IPS-18a (cell line): ENCODE results near the gene NCK2.

Source experiments
- H3K27ac ChIP-seq: one replicate; pipeline ENCODE4 v1.5.1; 2013; ENCODE audit warnings: low read length
- H3K27me3 ChIP-seq: one replicate; pipeline ENCODE4 v1.6.1; 2013; ENCODE audit warnings: mild to moderate bottlenecking, low read length; ENCODE audit not compliant: control insufficient read depth, insufficient read depth
- H3K36me3 ChIP-seq: one replicate; pipeline ENCODE4 v1.6.1; 2013; ENCODE audit warnings: low read depth, low read length; ENCODE audit not compliant: control insufficient read depth
- H3K4me1 ChIP-seq: one replicate; pipeline ENCODE4 v1.6.1; 2013; ENCODE audit warnings: low read depth, low read length; ENCODE audit not compliant: control insufficient read depth
- H3K4me3 ChIP-seq: one replicate; pipeline ENCODE4 v1.5.1; 2013; ENCODE audit warnings: low read length
- H3K9ac ChIP-seq: one replicate; pipeline ENCODE4 v1.6.1; 2013; ENCODE audit warnings: mild to moderate bottlenecking, low read length, moderate library complexity
- H3K9me3 ChIP-seq: one replicate; pipeline ENCODE4 v1.6.1; 2013; ENCODE audit warnings: low read depth, low read length; ENCODE audit not compliant: control insufficient read depth

NCK2 gene

DNA sequence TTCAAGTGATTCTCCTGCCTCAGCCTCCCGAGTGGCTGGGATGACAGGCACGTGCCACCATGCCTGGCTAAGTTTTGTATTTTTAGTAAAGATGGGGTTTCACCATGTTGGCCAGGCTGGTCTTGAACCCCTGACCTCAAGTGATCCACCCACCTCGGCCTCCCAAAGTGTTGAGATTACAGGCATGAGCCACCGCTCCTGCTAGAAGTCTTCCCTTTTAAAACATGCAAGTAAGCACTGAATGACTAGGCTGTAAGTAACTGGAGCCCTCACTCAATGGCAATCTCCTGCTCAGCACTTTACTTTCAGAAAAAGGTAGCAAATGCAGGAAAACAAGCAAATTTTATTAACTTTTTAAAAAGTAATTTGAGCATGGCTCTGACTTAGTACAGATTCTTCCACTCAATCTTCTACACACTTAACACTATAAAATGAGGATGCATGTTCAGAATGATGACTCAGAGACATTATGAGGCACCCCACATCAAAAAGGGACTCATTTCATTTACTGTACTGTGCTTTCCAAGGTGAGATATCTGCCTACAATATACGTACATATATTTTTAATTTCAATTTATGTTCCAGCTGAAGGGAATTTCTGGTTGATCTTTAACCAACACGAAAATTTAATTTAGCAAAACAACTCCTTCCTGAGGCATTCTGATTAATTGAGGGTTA, 6.6 kb upstream of the NCK2 start:
- Histone ChIP-seq H3K4me1 (peaks cover 4% of the 10 kb centered on the region), H3K27ac (no peak overlapping the region), H3K9ac (no peak overlapping the region), H3K27me3 (peaks cover under 1% of the 10 kb centered on the region), H3K36me3 (no peaks in the 10 kb centered on the region), H3K9me3 (no peaks in the 10 kb centered on the region), H3K4me3 (no peak overlapping the region)

DNA sequence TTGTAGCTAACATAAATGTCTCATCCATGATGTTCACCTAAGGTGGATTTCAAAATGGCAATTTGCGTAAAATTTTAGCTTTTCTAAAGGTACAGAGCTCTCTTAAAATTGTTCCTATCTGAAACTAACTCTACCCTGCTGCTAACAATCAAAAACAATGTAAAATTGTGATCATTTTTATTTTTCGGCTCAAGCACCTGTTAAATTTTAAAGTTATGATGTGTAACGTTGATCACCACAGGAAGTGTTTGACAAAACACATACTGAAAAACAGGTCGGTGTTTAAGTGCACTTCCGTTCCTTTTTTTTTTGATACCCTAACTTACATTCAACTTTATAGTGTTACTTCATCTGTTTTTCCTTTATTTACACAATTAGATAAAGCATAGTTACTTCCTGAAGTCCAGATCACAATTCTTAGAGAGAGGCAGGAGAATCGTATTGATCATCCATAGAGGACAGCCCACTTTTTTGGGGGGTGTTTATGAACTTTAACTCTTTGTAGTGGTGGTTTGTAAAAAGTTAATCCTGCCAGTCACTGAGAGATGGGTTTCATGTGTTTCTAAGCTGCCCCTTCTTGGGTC, 6.0 kb upstream of the NCK2 start:
- H3K4me1 ChIP-seq, result peaks cover 8% of the 10 kb centered on the region

DNA sequence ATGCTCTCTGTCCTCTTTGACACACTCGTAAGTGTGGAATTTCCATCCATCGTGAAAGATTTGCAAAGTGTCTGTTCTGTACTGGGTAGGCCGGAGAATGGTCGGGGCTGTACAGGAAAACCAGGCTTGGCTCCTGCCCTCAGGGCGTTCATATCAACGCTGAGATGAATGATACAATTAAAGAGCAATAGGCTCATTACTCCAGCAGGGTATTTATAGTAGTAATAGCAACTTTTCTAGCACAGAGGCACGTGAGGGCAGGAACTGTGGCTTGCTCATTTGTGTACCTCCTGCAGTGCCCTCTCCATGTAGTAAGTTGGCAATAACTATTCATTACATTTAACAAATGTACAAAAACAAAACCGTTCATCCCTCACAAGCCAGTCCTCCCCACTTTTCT, 5.3 kb upstream of the NCK2 start:
- no peaks in the 10 kb centered on the region for H3K9me3 ChIP-seq
- H3K36me3 ChIP-seq, result no peaks in the 10 kb centered on the region
- peaks cover 10% of the 10 kb centered on the region for H3K27me3 ChIP-seq
- H3K27ac ChIP-seq, result no peak overlapping the region
- H3K4me3 ChIP-seq, result no peak overlapping the region
- H3K4me1 ChIP-seq, result peaks cover 12% of the 10 kb centered on the region
- no peak overlapping the region for H3K9ac ChIP-seq

More for the DNA sequence above, 6.0 kb upstream of the NCK2 start:
- H3K9me3 ChIP-seq, result no peaks in the 10 kb centered on the region
- H3K36me3 ChIP-seq, result no peaks in the 10 kb centered on the region
- no peak overlapping the region for H3K4me3 ChIP-seq
- no peak overlapping the region for H3K27ac ChIP-seq
- H3K9ac ChIP-seq, result no peak overlapping the region
- peaks cover 6% of the 10 kb centered on the region for H3K27me3 ChIP-seq

DNA sequence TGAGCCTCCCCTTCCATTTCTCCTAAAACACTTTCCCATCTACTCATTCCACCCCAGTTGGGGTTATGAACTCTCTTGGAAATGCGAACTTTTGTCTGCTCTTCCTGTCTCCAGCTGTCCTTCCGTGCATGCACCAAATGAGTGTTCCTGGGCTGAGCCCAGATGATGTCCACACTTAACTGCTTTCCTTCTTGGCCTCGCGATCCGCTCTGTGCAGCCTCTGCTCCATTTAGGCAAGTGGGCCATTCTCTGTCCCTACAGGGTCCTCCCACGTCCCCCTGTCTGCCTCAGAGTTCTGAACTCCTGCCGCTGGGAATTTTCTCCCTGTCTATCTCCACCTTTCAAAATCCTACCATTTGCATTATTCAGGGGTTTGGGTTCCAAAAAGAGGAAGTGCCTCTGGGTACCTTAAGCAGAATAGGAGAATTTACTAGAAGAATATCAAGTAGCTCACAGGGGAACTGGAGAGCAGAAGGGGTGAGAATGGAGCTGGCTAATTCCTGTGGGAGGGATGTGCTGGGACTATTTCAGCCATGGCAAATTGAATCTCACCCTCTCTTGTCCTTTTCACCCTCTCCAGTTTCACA, 4.7 kb upstream of the NCK2 start:
- no peak overlapping the region for H3K4me3 ChIP-seq
- H3K9me3 ChIP-seq, result no peaks in the 10 kb centered on the region
- no peak overlapping the region for H3K9ac ChIP-seq
- no peak overlapping the region for H3K27ac ChIP-seq
- H3K27me3 ChIP-seq, result peaks cover 10% of the 10 kb centered on the region
- H3K4me1 ChIP-seq, result peaks cover 12% of the 10 kb centered on the region
- H3K36me3 ChIP-seq, result no peaks in the 10 kb centered on the region

DNA sequence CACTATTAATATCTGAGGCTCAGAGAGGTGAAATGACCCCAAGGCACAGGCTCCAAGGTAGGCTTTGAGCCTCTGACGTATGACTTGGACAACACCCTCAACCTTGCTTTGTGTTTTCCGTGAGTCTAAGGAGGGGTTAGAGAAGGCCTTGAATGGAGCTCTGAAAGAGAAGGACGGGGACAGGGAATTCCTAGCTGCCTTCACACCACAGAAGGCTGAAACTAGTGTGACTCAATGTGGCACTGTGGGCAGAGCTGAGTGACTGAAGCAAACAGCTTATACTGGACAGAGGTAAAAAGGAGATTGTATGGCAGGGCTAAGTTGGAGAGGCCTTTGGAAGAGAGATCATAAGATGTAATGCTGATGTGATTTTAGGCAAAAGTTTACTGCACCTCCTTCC, 3.5 kb upstream of the NCK2 start:
- Histone ChIP-seq H3K36me3 (no peaks in the 10 kb centered on the region), H3K9ac (no peak overlapping the region), H3K9me3 (no peaks in the 10 kb centered on the region), H3K27me3 (peaks cover 10% of the 10 kb centered on the region), H3K4me3 (no peak overlapping the region), H3K4me1 (peaks cover 13% of the 10 kb centered on the region), H3K27ac (no peak overlapping the region)

DNA sequence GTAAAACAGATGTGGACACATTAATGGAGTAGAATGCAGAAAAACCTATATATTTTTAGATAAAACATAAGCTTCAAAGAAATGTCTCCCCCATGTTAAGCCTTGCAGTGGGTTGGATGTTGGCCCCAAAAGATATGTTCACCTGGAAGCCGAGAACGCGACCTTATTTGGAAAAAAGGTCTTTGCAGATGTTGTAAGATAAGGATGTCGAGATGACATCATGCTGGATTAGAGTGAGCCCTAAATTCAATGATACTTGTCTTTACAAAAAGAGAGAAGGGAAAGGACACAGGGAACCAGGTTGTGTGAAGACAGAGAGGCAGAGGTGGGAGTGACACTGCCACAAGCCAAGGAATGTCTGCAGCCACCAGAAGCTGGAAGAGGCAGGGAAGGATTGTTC, 3.1 kb upstream of the NCK2 start:
- Histone ChIP-seq H3K36me3 (no peaks in the 10 kb centered on the region), H3K4me3 (no peak overlapping the region), H3K27ac (no peak overlapping the region), H3K9ac (no peak overlapping the region), H3K4me1 (peaks cover 17% of the 10 kb centered on the region), H3K9me3 (no peaks in the 10 kb centered on the region), H3K27me3 (peaks cover 10% of the 10 kb centered on the region)

DNA sequence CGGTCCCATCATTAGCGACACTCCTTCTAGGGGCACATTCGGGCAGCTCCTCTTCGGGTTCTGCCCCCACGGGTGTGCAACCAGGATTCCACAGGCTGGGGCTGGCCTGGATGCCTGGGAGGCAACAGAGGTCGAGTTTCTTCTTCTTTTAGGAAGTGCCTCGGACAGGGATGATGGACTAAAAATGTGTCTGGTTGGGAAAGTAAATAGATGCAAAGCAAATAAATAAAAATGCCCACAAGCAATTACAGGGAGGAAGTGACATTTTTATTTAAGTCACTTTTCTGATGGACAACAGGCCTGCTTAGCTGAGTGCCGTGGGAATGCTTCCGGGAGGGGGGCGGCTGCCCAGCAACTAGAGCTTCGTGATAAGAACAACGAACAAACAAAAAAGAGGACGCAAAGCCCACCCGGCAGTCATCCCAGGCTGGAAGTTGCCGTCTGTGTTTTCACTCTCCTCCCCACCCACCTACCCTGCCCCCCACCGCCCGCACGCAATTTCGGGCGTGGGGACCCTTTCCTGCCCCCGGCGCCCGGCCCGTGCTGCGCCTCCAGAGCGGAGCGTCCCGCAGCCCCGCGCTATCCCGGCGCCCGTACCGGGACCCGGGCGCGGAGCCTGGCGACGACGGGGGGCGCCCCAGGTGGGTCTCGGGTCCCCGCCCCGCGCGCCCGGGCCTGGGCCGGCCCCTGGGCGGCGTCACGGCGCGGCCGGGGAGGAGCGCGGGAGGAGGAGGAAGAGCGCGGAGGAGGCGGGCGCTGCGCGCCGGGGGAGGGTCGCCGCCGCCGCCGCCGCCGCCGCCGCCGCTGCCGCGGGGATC, 412 bp upstream of the NCK2 start:
- Histone ChIP-seq H3K4me1 (peaks cover 28% of the 10 kb centered on the region), H3K27ac (no peak overlapping the region), H3K9me3 (no peaks in the 10 kb centered on the region), H3K9ac (peak overlapping the region; percentile 26), H3K27me3 (peaks cover 10% of the 10 kb centered on the region), H3K4me3 (peak overlapping the region; percentile 62), H3K36me3 (no peaks in the 10 kb centered on the region)

DNA sequence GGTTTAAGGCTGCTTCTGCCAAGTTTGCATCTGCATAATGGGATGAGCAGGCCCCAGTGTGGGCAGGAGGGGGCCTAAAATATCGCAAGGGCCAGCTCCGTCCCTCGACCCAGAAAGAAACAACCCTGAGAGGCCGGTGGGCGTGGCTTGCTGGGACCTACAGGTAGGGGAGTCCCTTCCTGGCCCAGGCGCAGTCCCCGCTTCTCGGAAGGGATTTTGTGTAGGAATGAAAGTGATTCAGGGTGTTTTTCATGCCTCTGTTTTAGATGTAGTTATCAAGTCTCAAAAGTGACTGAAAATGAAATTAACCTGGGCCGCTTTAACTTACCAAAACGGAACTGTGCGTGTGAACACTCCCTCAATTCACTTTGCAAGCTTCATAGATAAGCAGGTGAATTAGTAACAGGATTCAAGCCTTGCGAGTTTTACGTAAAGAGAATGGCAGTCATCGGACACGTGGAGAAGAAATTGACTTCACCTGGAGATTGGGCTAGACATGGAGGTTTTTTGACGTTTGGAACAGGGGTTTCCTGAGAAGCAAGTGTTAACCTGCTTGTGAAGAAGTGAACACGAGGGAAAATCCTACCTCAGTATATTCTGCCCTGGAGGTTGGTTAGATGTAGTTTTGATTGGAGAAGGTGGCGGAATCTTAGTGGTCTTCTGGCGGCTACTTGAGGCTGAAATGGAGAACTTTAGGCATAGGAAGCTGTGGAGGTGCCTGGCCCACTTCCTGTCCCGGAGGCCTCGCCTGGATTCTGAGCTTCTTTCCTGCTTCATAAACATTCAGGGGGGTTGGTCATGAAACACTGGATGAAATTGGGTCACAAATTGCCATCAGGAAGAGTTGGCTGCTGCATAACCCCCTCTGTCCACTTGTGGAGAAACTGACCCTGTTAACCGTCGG, 1.7 kb downstream of the NCK2 start:
- Histone ChIP-seq H3K36me3 (no peaks in the 10 kb centered on the region), H3K4me1 (peaks cover 24% of the 10 kb centered on the region), H3K9me3 (no peaks in the 10 kb centered on the region), H3K27ac (no peak overlapping the region), H3K27me3 (peaks cover 10% of the 10 kb centered on the region), H3K9ac (peak overlapping the region; percentile 81), H3K4me3 (peak overlapping the region; percentile 91)

DNA sequence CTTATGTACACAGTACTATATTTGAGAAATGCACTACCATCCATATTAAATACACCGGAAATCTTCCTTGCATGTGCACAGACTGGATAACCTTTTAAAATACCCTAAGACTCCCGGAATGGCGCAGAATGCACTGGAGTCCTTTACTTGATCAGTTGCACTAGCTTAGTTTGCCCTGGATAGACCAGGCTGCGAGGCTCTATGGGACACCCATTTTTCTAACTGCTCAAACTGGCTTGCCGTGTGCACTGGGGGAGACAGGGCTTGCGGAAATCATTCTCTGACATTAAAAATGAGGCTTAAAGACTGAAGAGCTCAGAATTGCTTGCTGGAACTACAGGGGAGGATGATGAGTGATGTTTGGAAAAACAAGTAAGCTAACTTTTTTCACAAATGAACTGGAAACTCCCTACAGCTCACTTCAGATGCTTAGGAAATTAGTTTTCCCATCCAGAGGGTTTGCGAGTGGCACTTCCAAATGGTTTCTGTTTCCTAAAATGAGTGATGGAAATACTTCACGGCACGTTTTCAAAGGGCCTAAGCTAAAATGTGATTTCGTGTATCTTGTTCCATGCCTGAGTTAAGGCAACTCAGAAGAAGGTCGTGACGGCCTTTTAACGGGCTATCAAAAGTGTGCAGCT, 2.7 kb downstream of the NCK2 start:
- no peak overlapping the region for H3K4me3 ChIP-seq
- H3K9ac ChIP-seq, result no peak overlapping the region
- H3K27ac ChIP-seq, result no peak overlapping the region
- no peaks in the 10 kb centered on the region for H3K36me3 ChIP-seq
- H3K27me3 ChIP-seq, result peaks cover 10% of the 10 kb centered on the region
- H3K9me3 ChIP-seq, result no peaks in the 10 kb centered on the region
- H3K4me1 ChIP-seq, result peaks cover 24% of the 10 kb centered on the region

DNA sequence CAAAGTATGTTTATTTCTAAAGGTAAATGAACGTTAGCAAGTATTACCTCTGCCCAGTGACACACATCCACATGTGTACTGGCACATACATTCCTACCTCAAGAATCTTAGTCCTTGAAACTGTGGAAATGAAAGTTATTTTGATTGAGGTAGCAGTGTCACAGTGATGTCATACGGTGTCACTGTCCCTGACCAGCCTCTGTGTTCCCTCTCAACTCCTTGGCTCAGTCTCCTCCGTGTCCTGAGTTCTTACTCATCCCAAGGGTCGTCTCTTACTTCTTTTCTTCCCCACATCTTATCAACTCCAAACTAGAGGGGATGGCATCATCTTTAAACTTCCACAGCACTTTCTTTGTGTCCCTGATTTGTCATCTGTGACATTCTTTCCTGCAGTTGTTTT, 3.3 kb downstream of the NCK2 start:
- peaks cover 24% of the 10 kb centered on the region for H3K4me1 ChIP-seq
- no peak overlapping the region for H3K9ac ChIP-seq
- H3K27me3 ChIP-seq, result peaks cover 10% of the 10 kb centered on the region
- H3K9me3 ChIP-seq, result no peaks in the 10 kb centered on the region
- no peak overlapping the region for H3K4me3 ChIP-seq
- H3K36me3 ChIP-seq, result no peaks in the 10 kb centered on the region
- H3K27ac ChIP-seq, result no peak overlapping the region
